Fibroblast of the conjunctiva (primary cell): Measurements from ENCODE around the gene RABAC1.

ENCODE experiments used
- DNase-seq: peaks from one replicate; pipeline ENCODE4 v3.0.0-alpha.2; 2010; ENCODE audit warnings: low read depth

Gene RABAC1

GRCh38 chr19:41988947-41989346, 29.8 kb upstream of the RABAC1 start:
- no peak for DNase-seq

DNA sequence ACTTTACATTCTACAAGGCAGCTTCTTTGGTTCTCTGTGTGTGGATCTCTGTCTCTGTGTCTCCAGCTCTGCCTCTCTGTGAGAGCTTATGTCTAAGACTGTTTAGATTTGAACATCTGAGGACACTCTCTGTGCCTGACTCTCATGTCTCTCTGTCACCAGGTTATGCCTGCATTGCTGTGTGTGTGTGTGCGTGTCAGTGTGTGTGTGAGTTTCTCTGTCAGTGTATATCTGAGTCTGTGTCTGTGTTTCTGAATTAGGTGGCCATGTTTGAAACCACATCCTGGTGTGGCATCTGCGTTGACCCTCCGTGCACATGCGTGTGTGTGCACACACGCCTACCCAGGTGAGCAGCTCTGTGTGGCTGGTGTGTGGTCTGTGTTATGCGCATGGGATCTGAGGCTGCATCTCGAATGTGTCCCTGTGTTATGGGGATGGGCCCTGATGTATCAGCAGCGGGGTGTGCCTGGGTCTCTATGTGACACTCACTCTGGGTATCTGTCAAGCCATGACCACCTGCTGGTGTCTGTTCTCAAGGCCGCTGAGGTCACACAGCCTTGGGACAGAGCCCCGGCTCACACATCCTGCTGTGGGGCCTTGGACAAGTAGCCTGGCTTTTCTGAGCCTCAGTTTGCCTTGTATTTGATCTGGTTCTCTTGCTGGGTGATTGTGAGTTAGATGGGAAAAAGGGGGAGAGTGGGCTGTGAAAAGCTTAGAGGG, 28.2 kb upstream of the RABAC1 start:
- DNase-seq, result no peak

GRCh38 chr19:41984961-41985360, 25.8 kb upstream of the RABAC1 start:
- DNase-seq, result no peak

DNA sequence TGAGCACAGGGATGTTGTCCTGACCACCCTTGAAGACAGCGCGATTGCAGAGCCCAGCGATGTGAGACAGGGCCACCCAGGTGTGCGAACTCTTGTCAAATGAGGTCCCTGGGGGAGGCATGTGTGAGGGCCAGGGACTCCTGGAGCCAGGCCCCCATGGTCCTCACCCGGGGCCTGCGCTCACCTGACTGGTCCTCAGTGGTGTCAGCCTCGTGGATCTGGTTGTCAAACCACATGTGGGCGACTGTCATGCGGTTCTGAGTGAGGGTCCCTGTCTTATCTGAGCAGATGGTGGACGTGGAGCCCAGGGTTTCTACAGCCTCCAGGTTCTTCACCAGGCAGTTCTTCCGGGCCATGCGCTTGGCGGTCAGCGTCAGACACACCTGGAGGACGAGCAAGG, 22.6 kb upstream of the RABAC1 start:
- no peak for DNase-seq

GRCh38 chr19:41978470-41978869, 19.3 kb upstream of the RABAC1 start:
- no peak for DNase-seq

GRCh38 chr19:41977916-41978315, 18.8 kb upstream of the RABAC1 start:
- no peak for DNase-seq

DNA sequence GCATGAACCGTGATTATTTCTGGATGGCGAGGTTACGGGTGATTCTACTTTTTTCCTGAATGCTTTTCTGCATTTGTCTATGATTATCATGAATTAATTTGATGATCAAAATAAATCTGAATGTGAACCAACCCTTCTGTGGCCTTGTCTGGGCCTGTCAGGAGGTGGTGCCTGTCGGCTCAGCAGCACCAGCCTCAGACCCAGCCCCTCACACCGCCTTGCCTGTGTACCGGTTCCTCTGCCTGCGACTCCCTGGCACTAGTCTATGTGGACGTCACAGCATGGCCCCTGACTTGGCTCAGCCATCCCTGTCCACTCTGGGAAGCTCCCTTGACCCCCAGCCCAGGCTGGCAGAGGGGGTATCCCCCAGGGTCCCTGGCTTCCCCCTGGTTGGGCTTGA, 15.5 kb upstream of the RABAC1 start:
- no peak for DNase-seq

GRCh38 chr19:41971363-41971762, 12.2 kb upstream of the RABAC1 start:
- no peak for DNase-seq

DNA sequence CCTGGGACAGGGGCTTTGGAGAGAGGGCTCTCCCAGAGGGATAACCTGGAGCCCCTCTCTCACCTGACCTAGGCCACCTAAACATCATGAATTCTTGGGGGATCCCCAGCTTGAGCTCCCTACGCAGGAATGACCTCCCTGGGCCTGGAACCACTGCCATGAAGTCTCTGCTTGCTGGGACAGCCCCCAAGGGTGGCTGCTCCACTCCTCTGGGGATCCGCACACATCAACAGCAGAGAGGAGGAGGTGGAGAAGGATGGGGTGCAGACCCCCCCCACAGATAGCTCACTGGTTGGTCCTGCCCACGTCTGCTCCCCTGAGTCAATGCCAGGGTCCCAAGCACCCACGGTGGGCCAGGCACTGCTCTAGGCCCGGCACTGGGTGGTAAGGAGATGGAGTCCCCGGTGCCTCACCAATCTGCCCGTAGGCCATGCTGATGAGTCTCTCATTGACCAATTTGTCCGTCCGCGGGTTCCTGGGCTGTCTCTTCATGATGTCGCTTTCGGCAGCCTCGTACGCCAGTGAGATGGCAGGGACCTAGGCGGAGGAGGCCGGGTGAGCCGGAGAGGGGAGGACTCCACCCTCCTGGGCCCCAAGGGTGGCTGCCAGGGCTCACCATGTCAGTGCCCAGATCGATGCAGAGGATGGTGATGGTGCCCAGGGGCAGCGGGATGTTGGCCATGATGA, 10.8 kb upstream of the RABAC1 start:
- no peak for DNase-seq

DNA sequence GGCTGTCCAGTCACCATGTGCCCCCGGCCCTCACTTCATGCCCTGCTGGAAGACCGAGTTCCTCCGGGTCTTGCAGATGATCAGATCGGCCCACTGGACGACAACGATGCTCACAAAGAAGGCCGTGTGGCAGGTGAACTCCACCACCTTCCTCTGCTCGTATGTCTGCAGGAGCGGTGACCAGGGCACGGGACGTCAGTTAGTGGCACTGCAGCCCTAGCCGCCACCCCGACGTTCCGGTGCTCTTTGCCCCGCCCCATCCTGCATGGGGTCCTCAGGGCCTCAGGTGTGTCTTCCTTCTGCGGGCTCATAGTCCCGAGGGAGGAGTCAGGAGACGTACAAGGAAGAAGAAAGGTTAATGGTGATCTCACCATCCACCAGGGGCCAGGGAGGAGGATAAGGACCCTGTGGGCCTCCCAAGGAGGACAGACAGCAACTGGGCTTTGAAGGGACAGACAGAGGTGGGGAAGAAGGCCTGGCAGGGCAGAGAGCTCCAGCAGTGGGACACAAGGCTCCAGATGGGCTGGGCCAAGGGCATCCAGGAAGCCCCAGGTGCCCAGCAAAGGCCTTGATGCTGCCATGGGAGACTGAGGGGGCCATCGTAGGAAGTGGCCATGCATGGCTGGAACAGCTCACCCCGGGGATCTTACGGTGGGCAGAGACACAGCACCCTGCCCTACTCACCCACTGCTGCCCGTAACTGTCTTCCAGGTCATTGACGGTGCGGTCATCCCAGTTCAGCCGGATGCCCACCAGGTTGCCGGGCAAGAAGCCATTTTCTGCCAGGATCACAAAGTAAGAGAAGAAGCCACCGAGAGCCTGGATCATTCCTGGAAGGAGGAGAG, 9.9 kb upstream of the RABAC1 start:
- DNase-seq, result no peak

DNA sequence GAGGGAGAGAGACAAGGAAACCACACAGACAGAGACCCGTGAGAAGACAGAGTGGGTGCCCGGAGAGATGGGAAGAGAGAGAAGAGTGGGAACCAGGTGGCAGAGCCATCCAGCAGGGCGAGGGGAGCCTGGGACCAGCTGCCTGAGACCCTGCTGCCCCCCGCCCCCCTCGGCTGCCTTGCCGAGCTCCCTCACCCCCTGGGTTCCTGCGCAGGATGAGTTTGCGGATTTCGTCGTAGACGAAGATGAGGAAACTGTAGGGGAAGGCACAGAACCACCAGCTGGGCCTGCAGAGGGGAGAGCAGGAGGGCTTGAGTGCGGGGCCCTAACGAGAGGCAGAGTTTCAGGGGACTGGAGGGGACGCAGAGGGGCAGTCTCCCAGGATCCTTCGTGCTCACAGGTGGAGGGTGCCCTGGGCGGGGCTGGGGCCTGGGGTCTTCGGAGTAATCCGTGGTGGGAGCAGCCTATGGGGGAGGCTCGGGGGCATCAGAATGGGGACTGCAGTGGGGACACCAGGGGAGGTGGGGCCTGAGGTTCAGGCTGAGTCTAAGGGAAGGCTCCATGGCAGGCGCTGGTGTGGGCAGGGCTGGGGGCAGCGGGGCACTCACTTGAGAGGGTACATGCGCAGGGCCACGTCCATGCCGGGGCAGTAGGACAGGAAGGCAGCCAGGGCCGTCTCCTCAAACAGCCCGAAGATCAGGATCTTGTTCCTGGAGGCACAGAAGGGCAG, 8.1 kb upstream of the RABAC1 start:
- DNase-seq, result no peak

- no peak for DNase-seq
Measured at GRCh38 chr19:41965106-41965505, 6.0 kb upstream of the RABAC1 start.

DNA sequence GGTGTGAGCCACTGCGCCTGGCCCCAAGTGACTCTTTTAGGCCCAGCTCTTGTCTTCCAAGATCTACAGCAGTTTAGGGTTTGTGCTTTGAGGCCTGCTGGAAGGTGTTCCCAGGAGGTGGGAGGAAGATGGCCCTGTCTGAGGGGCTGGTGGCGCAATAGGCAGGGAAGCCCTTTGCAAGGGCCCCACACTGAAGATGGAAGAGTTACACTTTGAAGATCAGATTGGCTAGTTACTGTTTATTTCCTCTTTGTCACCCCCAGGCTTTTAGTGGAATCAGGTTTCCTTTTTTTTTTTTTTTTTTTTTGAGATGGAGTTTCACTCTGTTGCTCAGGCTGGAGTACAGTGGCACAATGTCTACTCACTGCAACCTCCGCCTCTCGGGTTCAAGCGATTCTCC, 1.9 kb upstream of the RABAC1 start:
- no peak for DNase-seq

DNA sequence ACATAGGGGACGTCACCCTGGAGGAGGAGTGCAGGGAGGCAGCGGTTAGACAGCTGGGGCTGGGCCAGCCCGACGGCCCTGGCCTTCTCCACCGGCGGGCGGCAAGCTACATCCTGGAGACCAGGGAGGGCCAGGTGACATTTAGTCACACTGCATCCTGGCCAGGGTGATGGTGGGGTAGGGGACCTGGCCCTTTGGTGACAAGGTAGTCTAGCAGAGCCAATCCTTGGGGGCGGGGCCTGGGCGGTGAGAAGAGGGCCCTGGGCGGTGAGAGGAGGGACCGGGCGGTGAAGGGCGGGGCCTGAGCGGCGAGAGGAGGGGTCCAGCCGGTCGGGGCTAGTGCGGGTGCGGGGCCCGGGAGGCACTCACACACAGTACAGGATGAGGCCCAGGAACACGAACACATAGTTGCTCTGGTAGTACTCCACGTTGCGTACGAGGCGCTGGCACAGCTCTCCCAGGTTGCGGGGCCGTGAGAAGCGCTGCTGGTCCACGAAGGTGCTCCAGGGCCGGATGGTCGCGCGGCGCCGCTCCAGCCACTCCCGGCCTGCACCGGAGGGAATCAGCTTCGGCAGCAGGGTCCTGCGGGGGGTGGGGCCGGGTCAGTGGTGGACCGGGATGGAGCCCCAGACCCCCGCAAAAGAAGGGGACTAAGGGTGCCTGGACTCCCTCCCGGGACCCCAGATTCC, 610 bp downstream of the RABAC1 start:
- DNase-seq, result peak; percentile 26

DNA sequence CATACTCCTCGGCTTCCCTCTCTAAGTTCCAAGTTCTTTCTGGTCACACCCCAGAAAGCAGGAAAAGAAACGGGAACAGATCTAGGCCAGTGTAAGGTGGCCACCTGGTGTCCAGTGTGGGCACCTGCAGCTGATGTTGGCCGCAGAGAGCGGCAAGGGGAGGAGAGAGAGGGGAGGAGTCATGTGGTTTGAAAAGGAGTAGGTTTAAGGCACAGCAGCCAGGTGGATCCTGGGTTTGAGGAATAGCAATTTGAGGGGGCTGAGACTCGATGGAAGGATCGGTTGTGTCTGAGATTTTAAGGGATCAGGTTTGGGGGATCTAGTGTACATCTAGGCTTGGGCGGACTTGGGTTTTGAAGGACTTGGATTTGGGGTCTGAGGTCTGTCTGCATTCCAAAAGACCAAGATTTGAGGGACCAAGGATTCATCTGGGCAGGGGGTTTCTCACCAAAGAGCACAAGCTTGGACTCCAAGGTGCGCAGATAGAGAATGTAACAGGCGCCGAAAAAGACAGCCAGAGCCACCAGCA, 1.2 kb downstream of the RABAC1 start:
- DNase-seq, result peak; percentile 63

GRCh38 chr19:41957161-41957837, 1.8 kb downstream of the RABAC1 start:
- DNase-seq, result no peak

GRCh38 chr19:41956621-41957020, 2.5 kb downstream of the RABAC1 start:
- DNase-seq, result no peak

DNA sequence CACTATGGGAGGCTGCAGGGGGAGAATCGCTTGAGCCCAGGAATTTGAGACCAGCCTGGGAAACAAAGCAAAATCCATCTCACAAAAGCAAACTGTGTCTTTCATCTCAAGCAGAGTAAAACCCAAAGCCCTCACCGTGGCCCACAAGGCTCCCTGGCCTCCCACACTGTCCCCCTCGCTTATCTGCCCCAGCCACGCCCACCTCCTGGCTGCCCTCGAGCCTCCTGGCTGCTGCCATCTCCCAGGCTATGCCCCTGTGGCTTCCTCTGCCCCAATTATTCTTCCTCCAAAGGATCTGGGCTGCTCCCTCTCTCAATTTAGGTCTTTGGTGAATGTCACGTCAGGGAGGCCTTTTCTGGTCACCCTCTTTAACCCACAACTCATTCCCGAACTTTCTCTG, 3.6 kb downstream of the RABAC1 start:
- no peak for DNase-seq

- DNase-seq, result peak; percentile 43
Measured at GRCh38 chr19:41951686-41952172, 7.4 kb downstream of the RABAC1 start.

- DNase-seq, result no peak
Measured at GRCh38 chr19:41947091-41947490, 12.0 kb downstream of the RABAC1 start.
